GM19035 (cell line): ENCODE results near the gene LRRC18.

ENCODE experiments used
- ATAC-seq: cut with Tn5 transposase; IDR thresholded peaks from one replicate; pipeline ENCODE4 v1.9.1; 2021; ENCODE audit not compliant: unreplicated experiment

The LRRC18 gene

GRCh38 chr10:48884179-48885045 lies 55.2 kb downstream of the LRRC18 start:
- ATAC-seq: no peak

DNA sequence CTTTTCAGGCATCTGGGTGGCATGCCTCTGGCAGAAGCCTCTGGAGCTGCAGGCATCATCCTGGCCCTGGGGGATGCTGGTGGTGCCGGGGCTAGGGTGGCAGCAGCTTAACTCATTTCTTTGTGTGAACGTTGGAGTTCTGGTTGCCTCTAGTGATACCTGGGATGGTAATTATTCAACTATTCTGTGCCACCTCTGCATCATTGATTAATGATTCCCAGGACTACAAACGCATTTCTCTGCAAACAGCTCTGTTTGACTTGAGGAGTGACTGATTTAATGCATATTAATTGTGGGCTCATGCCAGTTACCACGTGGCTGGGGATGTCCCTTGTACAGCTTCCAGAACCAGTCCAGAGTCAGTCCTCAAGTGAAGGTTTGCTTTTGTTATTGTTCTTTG lies 55.9 kb downstream of the LRRC18 start:
- ATAC-seq: no peak

DNA sequence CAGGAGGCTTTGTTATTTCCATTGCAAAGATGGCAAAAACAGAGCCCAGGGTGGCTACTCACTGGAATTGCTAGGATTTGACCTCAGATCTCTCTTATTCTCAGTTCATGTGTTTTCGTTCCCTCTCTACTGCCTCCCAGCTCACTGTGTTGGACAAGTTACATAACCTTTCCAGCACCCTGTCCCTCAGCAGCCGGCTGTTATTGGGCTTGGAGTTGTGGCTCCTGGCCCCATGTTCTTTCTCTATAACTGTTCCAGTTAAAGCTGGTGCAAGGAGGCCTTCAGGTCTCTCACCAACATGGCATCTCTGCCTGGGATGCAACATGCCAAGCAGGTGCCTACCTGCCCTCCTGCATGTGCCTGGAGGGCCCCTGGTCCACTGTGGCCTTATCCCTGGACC lies 56.8 kb downstream of the LRRC18 start:
- no peak for ATAC-seq

DNA sequence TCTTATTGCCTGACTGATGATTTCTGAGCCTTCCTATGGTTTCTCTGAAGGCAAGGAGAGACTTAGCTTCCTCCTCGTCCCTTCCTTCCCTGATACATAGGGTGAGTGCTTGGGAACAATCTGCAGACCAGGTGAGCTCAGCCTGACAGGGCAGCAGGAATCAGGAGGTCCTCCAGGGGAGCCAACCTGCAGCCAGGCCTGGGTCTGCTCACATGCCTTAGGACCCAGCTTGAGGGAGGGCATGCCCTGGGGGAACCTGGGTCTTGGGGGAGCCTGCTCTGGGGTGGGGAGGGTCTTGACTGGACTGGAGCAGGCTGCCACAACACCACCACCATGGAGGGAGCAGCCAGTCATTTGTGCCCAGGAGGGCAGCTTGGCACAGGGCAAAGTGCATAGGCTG lies 57.7 kb downstream of the LRRC18 start:
- no peak for ATAC-seq

GRCh38 chr10:48880016-48880705 lies 59.5 kb downstream of the LRRC18 start:
- ATAC-seq: no peak

DNA sequence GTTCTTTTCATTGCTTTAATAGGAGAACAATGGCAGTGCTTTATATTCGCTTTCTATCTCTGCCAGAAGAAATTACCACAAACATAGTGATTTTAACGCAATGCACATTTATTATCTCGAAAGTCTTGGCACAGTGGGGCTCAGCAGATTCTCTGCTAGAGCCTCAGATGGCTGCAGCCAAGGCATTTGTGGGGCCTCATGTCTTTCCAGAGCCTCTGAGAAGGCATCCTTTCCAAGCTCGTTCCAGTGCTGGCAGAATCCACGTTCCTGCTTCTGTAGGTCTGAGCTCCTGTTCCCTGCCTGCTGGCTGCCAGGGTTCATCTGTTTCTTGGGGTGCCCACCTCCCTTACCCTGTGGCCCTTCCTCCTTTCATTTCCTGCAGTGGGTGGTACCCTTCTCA lies 60.2 kb downstream of the LRRC18 start:
- no peak for ATAC-seq

- no peak for ATAC-seq
Measured at GRCh38 chr10:48878091-48878490, 61.5 kb downstream of the LRRC18 start.

GRCh38 chr10:48872234-48872633 lies 67.4 kb downstream of the LRRC18 start:
- no peak for ATAC-seq
